ENCODE measurements around the gene RAB25.

DNA sequence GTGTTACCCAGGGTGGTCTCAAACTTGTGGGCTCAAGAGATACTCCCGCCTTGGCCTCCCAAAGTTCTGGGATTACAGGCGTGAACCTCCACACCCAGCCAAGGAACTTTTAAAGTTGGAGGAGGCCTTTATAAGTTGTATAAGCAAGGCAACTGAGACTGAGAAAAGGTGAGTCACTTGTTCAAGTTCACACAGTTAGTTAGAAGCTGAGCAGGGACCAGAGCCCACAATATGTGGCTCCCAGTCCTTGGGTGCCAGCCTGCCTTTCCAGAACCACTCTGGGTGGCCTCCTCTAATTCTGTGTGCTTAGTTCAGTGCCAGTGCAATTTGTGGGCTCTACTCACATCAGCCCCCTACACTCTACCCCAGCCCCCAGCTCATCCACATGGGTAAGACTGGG lies 3.7 kb downstream of the RAB25 start:
- TF ChIP-seq POLR2A (IDR thresholded peaks at IDR 0.05) (no peak), CTCF (IDR thresholded peaks at IDR 0.05) (no peak)
